Mesangial cell (primary cell): ENCODE measurements around the gene CEND1. TPM values are rescaled to one million over a fixed set of nuclear protein-coding genes. Genes with fewer than 3 reads are reported as not detected.

Source experiments
- total RNA-seq: library from RNA; depleted of rRNA; stranded (reverse); fragments of >200 nt; gene quantifications from 2 replicates; pipeline ENCODE4 v1.2.3, GENCODE V29; 2015

The CEND1 gene
- 0.38 TPM in 1 of 2 replicates, not detected in the other for total RNA-seq

GRCh38 chr11:789943-790342 lies at the start of gene CEND1:
Gene CEND1, minus strand, starts transcription at chr11:790090. Its CDS starts 1,514 bp downstream, at chr11:788576.

GRCh38 chr11:832529-833113 lies 42.7 kb upstream of the CEND1 start, which contains the start of gene CD151:
Gene CD151, plus strand, starts transcription at chr11:832952. Its CDS starts 3,118 bp downstream, at chr11:836070.

GRCh38 chr11:827897-828192 lies 38.0 kb upstream of the CEND1 start, which contains the start of gene CRACR2B:
Gene CRACR2B, plus strand, starts transcription at chr11:827919. Its CDS starts 689 bp downstream, at chr11:828608.

GRCh38 chr11:818396-819128 lies 28.7 kb upstream of the CEND1 start, which contains the start of gene PNPLA2:
Gene PNPLA2, plus strand, starts transcription at chr11:818914. Its CDS starts 805 bp downstream, at chr11:819719.

GRCh38 chr11:809287-810039 lies 19.6 kb upstream of the CEND1 start, which contains the start of gene RPLP2:
Gene RPLP2, plus strand, starts transcription at chr11:809967. Its CDS starts 268 bp downstream, at chr11:810235.

GRCh38 chr11:798093-798713 lies 8.3 kb upstream of the CEND1 start, which contains the start of gene SLC25A22:
Gene SLC25A22, minus strand, starts transcription at chr11:798281. Its CDS starts 3,275 bp downstream, at chr11:795006.

GRCh38 chr11:777288-778255 lies 12.3 kb downstream of the CEND1 start, which contains the start of gene GATD1:
Gene GATD1, minus strand, starts transcription at chr11:777487. Its CDS starts 25 bp downstream, at chr11:777462.

GRCh38 chr11:747158-748006 lies 42.5 kb downstream of the CEND1 start, which contains the start of gene TALDO1:
Gene TALDO1, plus strand, starts transcription at chr11:747464. Its CDS starts 18 bp downstream, at chr11:747482.

Other genes starting within 250 kb of the CEND1 start
- 0.65 and 7.2 TPM in 2 replicates for gene LMNTD2, start 229.4 kb downstream of the CEND1 start, total RNA-seq
- gene RASSF7, start 229.1 kb downstream of the CEND1 start, total RNA-seq, result 63.9 and 121 TPM in 2 replicates
- 25.1 and 25.4 TPM in 2 replicates for gene PHRF1, start 213.6 kb downstream of the CEND1 start, total RNA-seq
- 24.3 and 35.4 TPM in 2 replicates for gene IRF7, start 174.1 kb downstream of the CEND1 start, total RNA-seq
- gene CDHR5, start 165.1 kb downstream of the CEND1 start, total RNA-seq, result under 0.01 and 3.9 TPM in 2 replicates
- 3.5 TPM in 1 of 2 replicates, not detected in the other for gene SCT, start 162.9 kb downstream of the CEND1 start, total RNA-seq
- not detected in 2 replicates for gene DRD4, start 152.8 kb downstream of the CEND1 start, total RNA-seq
- 52.5 and 78.3 TPM in 2 replicates for gene DEAF1, start 94.9 kb downstream of the CEND1 start, total RNA-seq
- gene TMEM80, start 94.3 kb downstream of the CEND1 start, total RNA-seq, result 12.2 and 45.6 TPM in 2 replicates
- 104 and 173 TPM in 2 replicates for gene EPS8L2, start 83.9 kb downstream of the CEND1 start, total RNA-seq
- gene TALDO1, start 42.6 kb downstream of the CEND1 start, total RNA-seq, result 179 and 256 TPM in 2 replicates
- 36.2 and 64.3 TPM in 2 replicates for gene GATD1, start 12.6 kb downstream of the CEND1 start, total RNA-seq
- 16.7 and 25.6 TPM in 2 replicates for gene SLC25A22, start 8.2 kb upstream of the CEND1 start, total RNA-seq
- 17.7 and 21.0 TPM in 2 replicates for gene PIDD1, start 15.1 kb upstream of the CEND1 start, total RNA-seq
- 1,149 and 1,462 TPM in 2 replicates for gene RPLP2, start 19.9 kb upstream of the CEND1 start, total RNA-seq
- 26.4 and 49.6 TPM in 2 replicates for gene PNPLA2, start 28.8 kb upstream of the CEND1 start, total RNA-seq
- 5.7 and 20.4 TPM in 2 replicates for gene CRACR2B, start 37.8 kb upstream of the CEND1 start, total RNA-seq
- 919 and 948 TPM in 2 replicates for gene CD151, start 42.9 kb upstream of the CEND1 start, total RNA-seq
- gene POLR2L, start 52.4 kb upstream of the CEND1 start, total RNA-seq, result 256 and 373 TPM in 2 replicates
- 167 and 224 TPM in 2 replicates for gene TSPAN4, start 52.8 kb upstream of the CEND1 start, total RNA-seq
- 84.4 and 96.6 TPM in 2 replicates for gene CHID1, start 120.7 kb upstream of the CEND1 start, total RNA-seq
- gene AP2A2, start 135.8 kb upstream of the CEND1 start, total RNA-seq, result 56.2 and 89.5 TPM in 2 replicates
- not detected in 2 replicates for gene MUC6, start 246.6 kb upstream of the CEND1 start, total RNA-seq